ENCODE results near the gene GNB3.

DNA sequence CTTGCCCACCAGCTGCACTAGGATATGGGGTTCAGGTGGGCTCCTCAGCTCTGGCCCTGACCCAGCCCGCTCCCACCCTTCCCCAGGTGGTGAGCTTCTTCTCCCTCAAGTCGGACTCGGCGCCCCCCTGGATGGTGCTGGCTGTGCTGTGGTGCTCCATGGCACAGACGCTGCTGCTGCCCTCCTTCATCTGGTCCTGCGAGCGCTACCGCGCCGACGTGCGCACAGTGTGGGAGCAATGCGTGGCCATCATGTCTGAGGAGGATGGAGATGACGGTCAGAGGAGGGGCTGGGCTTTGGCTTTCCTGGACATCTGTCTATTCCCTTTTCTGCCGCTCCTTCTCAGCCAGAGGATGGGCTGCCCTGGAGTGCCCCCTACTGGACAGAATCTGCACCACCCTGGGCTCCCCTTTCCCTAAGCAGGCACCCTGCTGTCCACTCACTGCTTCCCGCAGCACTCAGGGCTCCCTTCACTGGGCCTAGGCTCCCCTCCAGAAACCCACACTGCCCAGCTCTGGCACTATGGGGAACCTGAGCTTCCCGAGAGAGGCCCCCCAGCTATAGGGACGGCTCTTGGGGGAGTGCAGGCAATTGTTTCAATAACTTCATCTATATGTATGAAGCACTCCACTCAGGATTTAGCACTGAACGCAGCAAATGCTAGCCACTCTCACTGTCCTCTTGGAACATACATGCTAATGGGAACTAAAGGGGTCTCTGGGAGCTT lies 15.2 kb upstream of the GNB3 start:
- TF ChIP-seq, protein P1, sequence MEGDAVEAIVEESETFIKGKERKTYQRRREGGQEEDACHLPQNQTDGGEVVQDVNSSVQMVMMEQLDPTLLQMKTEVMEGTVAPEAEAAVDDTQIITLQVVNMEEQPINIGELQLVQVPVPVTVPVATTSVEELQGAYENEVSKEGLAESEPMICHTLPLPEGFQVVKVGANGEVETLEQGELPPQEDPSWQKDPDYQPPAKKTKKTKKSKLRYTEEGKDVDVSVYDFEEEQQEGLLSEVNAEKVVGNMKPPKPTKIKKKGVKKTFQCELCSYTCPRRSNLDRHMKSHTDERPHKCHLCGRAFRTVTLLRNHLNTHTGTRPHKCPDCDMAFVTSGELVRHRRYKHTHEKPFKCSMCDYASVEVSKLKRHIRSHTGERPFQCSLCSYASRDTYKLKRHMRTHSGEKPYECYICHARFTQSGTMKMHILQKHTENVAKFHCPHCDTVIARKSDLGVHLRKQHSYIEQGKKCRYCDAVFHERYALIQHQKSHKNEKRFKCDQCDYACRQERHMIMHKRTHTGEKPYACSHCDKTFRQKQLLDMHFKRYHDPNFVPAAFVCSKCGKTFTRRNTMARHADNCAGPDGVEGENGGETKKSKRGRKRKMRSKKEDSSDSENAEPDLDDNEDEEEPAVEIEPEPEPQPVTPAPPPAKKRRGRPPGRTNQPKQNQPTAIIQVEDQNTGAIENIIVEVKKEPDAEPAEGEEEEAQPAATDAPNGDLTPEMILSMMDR (IDR thresholded peaks at IDR 0.05), result peak; percentile 87 to 91 (median 89)
- TF ChIP-seq POLR2A (IDR thresholded peaks at IDR 0.05), result no peak
- no peak for TF ChIP-seq EP300 (IDR thresholded peaks at IDR 0.05)

Data from ovary (tissue), 3 donors.